Karpas-422 (cell line): ENCODE data around the gene MTO1. TPM values are rescaled to one million over a fixed set of nuclear protein-coding genes. Genes with fewer than 3 reads are reported as not detected.
"Not testable (repeated sequence)": the region's sequence is repeated elsewhere in the genome, so short reads cannot be mapped to it uniquely, and the experiment has no call there.

ENCODE experiments used
- DNase-seq: peaks from one replicate; pipeline ENCODE4 v3.0.0-alpha.2; 2015
- H2AFZ ChIP-seq: fragments of 200-600 bp; sonication (generic); 2 replicates; pipeline ENCODE4 v1.6.1; 2014; ENCODE audit warnings: antibody characterized with exemption, low read length, mixed read lengths
- H3K27ac ChIP-seq: fragments of 200-600 bp; sonication (generic); 2 replicates; pipeline ENCODE4 v1.5.1; 2014; ENCODE audit warnings: mild to moderate bottlenecking, low read length, moderate library complexity
- H3K27me3 ChIP-seq: fragments of 200-600 bp; sonication (generic); 2 replicates; pipeline ENCODE4 v1.6.1; 2014; ENCODE audit warnings: low read length, mixed read lengths
- H3K36me3 ChIP-seq: fragments of 200-600 bp; sonication (generic); 2 replicates; pipeline ENCODE4 v1.6.1; 2014; ENCODE audit warnings: low read length, mixed read lengths; ENCODE audit not compliant: insufficient read depth
- H3K4me1 ChIP-seq: fragments of 200-600 bp; sonication (generic); 2 replicates; pipeline ENCODE4 v1.6.1; 2014; ENCODE audit warnings: mild to moderate bottlenecking, low read length, mixed read lengths
- H3K4me2 ChIP-seq: fragments of 200-600 bp; sonication (generic); 2 replicates; pipeline ENCODE4 v1.6.1; 2014; ENCODE audit warnings: low read length, low read depth, mild to moderate bottlenecking; ENCODE audit not compliant: poor library complexity, severe bottlenecking
- H3K4me3 ChIP-seq: fragments of 200-600 bp; sonication (generic); 2 replicates; pipeline ENCODE4 v1.5.1; 2014; ENCODE audit warnings: mild to moderate bottlenecking, antibody characterized with exemption, low read length, mixed read lengths
- H3K79me2 ChIP-seq: fragments of 200-600 bp; sonication (generic); 2 replicates; pipeline ENCODE4 v1.6.1; 2014; ENCODE audit warnings: mild to moderate bottlenecking, low read length, mixed read lengths
- H3K9ac ChIP-seq: fragments of 200-600 bp; sonication (generic); 2 replicates; pipeline ENCODE4 v1.6.0; 2014; ENCODE audit warnings: low read length
- H3K9me2 ChIP-seq: fragments of 200-600 bp; sonication (generic), shearing (Covaris generic); replicated peaks from 2 replicates; pipeline ENCODE4 v1.6.0; 2014; ENCODE audit warnings: mild to moderate bottlenecking, low read length, moderate library complexity; ENCODE audit not compliant: insufficient read depth
- H3K9me3 ChIP-seq: fragments of 300-700, 200-600 bp; sonication (generic); 2 replicates; pipeline ENCODE4 v1.6.1; 2014; ENCODE audit warnings: low read length, mixed read lengths
- H4K20me1 ChIP-seq: fragments of 200-600 bp; sonication (generic); 2 replicates; pipeline ENCODE4 v1.6.1; 2014; ENCODE audit warnings: mild to moderate bottlenecking, antibody characterized with exemption, low read length, low read depth; ENCODE audit not compliant: insufficient read depth
- total RNA-seq: library from RNA; depleted of rRNA; stranded (reverse); fragments of >200 nt; shearing (Covaris generic); gene quantifications from 2 replicates; pipeline ENCODE4 v1.2.3, GENCODE V29; 2014; ENCODE audit warnings: low replicate concordance

Gene MTO1
- total RNA-seq, 1 experiment from 2014 or later, result 65.9 TPM

DNA sequence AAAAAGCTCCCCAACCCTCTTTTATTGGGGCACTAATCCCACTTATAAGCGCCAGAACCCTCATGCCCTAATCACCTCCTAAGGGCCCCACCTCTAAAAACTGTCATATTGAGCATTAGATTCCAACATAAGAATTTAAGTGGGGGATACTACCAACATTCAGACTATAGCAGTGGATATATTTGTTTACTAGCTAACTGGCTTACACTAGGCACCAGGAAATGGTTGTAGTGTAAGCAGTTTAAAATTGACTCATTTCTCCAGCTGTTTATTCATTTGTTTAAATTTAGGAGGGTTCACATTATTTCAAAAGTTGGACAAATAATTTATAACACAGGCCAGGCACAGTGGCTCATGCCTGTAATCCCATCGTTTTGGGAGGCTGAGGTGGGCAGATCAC lies 22.9 kb downstream of the MTO1 start:
- Histone ChIP-seq H3K9me3 (no peaks in the 10 kb centered on the region), H3K27ac (no peak overlapping the region), H3K27me3 (no peaks in the 10 kb centered on the region), H3K4me1 (no peaks in the 10 kb centered on the region), H3K79me2 (peaks cover 15% of the 10 kb centered on the region), H2AFZ (no peak overlapping the region), H3K9ac (no peak overlapping the region), H3K9me2 (no peaks in the 10 kb centered on the region), H3K4me2 (no peak overlapping the region), H3K36me3 (peaks cover 61% of the 10 kb centered on the region), H3K4me3 (no peak overlapping the region), H4K20me1 (no peaks in the 10 kb centered on the region)
- DNase-seq, result no peak

DNA sequence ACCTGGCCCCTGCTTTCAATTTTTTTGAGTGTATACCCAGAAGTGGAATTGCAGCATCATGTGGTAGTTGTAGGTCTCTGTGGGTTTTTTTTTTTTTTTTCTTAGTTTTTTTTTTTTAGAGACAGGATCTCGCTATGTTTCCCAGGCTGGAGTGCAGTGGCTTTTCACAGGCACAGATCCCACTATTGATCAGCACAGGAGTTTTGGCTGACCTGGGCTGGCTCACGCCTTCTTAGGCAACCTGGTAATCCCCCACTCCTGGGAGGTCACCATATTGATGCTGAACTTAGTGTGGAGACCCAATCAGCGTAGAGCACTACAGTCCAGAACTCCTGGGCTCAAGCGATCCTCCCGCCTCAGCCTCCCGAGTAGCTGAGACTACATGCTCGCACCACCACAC lies 25.9 kb downstream of the MTO1 start:
- Histone ChIP-seq H3K36me3 (peaks cover 57% of the 10 kb centered on the region), H3K27me3 (no peaks in the 10 kb centered on the region), H2AFZ (no peak overlapping the region), H3K9me3 (no peaks in the 10 kb centered on the region), H3K27ac (no peak overlapping the region), H3K4me1 (no peaks in the 10 kb centered on the region), H3K4me2 (no peak overlapping the region), H3K4me3 (no peak overlapping the region), H4K20me1 (no peaks in the 10 kb centered on the region), H3K9ac (no peak overlapping the region), H3K9me2 (no peaks in the 10 kb centered on the region), H3K79me2 (peaks cover 23% of the 10 kb centered on the region)
- DNase-seq, result no peak

DNA sequence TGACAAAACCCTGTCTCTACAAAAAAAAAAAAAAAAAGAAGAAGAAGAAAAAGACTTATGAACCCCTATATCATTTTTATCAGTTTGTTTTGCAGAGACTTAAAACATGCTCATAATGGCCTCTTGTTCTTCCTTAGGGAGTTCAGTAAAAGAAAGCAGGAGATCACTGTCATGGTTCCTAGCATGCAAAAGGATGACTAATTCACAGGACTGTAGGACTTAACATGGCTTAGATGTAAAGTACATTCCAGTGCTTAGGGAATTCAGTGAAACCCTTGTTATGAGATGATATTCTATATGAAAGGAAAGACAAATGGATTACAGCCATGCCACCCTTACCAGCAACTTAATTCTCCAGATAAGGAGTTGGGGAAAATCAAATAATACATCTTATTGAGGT lies 29.8 kb downstream of the MTO1 start:
- no peaks in the 10 kb centered on the region for H3K27me3 ChIP-seq
- H2AFZ ChIP-seq, result no peak overlapping the region
- H3K4me3 ChIP-seq, result no peak overlapping the region
- peaks cover 44% of the 10 kb centered on the region for H3K36me3 ChIP-seq
- peaks cover 23% of the 10 kb centered on the region for H3K79me2 ChIP-seq
- no peaks in the 10 kb centered on the region for H3K9me3 ChIP-seq
- no peak for DNase-seq
- H4K20me1 ChIP-seq, result no peaks in the 10 kb centered on the region
- no peak overlapping the region for H3K27ac ChIP-seq
- H3K9me2 ChIP-seq, result no peaks in the 10 kb centered on the region
- no peaks in the 10 kb centered on the region for H3K4me1 ChIP-seq
- no peak overlapping the region for H3K9ac ChIP-seq
- no peak overlapping the region for H3K4me2 ChIP-seq

DNA sequence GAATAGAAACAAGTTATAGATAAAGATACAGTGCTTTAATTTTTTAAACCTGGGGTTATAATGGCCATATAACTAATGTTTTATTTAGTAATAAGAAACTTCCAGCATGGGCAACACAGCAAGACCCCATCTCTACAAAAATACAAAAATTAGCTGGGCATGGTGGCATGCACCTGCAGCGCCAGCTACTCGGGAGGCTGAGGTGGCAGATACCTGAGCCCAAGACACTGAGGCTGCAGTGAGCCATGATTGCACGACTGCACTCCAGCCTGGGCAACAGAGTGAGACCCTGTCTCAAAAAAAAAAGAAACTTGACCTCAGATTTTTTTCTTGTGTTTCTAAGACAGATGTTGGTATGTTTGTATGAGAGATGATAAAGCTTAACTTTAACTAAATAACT lies 36.4 kb downstream of the MTO1 start:
- H3K27ac ChIP-seq, result no peak overlapping the region
- H3K79me2 ChIP-seq, result 0 out of 2 replicates have a peak, but pooled peaks cover 3% of the 10 kb centered on the region
- H3K9ac ChIP-seq, result no peak overlapping the region
- peaks cover 34% of the 10 kb centered on the region for H3K36me3 ChIP-seq
- H3K9me2 ChIP-seq, result no peaks in the 10 kb centered on the region
- no peaks in the 10 kb centered on the region for H3K27me3 ChIP-seq
- no peak for DNase-seq
- H3K4me2 ChIP-seq, result no peak overlapping the region
- H4K20me1 ChIP-seq, result no peaks in the 10 kb centered on the region
- no peaks in the 10 kb centered on the region for H3K4me1 ChIP-seq
- H3K9me3 ChIP-seq, result no peaks in the 10 kb centered on the region
- H3K4me3 ChIP-seq, result no peak overlapping the region
- no peak overlapping the region for H2AFZ ChIP-seq

DNA sequence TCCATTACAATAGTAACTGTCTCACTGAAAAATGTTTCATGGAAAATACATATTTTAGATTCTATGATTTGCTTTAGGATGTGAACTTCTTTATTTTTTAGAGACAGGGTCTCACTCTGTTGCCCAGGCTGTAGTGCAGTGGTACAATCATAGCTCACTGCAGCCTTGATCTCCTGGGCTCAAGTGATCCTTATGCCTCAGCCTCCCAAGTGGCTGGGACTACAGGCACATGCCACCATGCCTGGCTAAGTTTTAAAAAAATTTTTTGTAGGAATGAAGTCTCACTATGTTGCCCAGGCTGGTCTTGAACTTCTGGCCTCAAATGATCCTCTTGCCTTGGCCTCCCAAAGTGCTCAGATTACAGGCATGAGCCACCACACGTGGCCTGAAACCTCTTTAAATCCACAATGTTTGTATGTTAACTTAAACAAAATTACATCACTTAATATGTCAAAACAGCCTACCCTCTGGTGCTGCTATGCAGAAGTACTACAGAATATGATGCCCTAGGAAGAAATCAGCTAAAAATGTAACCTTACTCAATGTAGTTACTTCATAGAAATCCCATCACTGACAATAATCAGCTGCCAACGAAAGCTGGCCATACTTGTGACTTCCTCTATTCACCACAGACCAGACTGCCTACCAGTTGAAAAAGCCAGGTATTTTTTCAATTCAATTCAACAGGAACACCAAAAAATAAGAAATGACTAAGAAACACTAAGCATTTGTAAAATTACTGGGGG lies 41.7 kb downstream of the MTO1 start:
- Histone ChIP-seq H3K4me3 (no peak overlapping the region), H3K4me1 (no peaks in the 10 kb centered on the region), H3K9me3 (no peaks in the 10 kb centered on the region), H2AFZ (no peak overlapping the region), H3K9ac (no peak overlapping the region), H3K36me3 (peaks cover 34% of the 10 kb centered on the region), H3K27me3 (no peaks in the 10 kb centered on the region), H3K9me2 (no peaks in the 10 kb centered on the region), H4K20me1 (no peaks in the 10 kb centered on the region), H3K4me2 (no peak overlapping the region), H3K27ac (no peak overlapping the region), H3K79me2 (no peaks in the 10 kb centered on the region)
- peak; percentile 34 for DNase-seq

DNA sequence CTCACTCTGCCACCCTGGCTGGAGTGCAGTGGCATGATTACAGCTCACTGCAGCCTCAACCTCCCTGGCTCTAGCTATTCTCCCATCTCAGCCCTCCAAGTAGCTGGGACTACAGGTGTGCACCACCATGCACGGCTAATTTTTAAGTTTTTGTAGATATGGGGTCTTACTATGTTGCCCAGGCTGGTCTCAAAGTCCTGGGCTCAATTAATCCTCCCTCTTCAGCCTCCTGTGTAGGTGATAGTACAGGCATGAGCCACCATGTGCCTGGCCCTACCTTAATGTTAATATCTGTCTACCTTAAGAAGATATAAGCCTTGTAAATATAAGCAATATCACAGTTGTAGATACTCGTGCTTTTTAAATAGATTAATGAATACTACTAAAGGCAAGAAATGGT lies 42.6 kb downstream of the MTO1 start:
- no peaks in the 10 kb centered on the region for H3K27me3 ChIP-seq
- no peak overlapping the region for H3K4me3 ChIP-seq
- no peaks in the 10 kb centered on the region for H3K9me3 ChIP-seq
- H3K4me1 ChIP-seq, result no peaks in the 10 kb centered on the region
- H3K9me2 ChIP-seq, result no peaks in the 10 kb centered on the region
- H3K4me2 ChIP-seq, result no peak overlapping the region
- H4K20me1 ChIP-seq, result no peaks in the 10 kb centered on the region
- peaks cover 32% of the 10 kb centered on the region for H3K36me3 ChIP-seq
- peak; percentile 37 for DNase-seq
- H3K27ac ChIP-seq, result no peak overlapping the region
- H3K9ac ChIP-seq, result no peak overlapping the region
- H3K79me2 ChIP-seq, result no peaks in the 10 kb centered on the region
- H2AFZ ChIP-seq, result no peak overlapping the region

DNA sequence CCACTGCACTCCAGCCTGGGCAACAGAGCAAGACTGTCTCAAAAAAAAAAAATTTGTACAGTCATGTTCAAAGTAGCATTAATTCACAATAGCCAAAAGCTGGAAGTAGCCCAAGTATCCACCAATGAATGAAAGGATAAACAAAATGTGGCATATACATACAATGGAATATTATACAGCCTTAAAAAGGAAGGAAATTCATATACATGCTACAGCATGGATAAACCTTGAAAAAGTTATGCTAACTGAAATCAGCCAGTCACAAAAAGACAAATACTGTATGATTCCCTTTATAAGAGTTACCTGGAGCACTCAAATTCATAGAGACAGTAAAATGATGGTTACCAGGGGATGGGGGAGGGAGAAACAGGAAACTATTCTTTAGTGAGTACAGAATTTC lies 43.6 kb downstream of the MTO1 start:
- no peaks in the 10 kb centered on the region for H3K79me2 ChIP-seq
- H3K4me1 ChIP-seq, result no peaks in the 10 kb centered on the region
- no peak overlapping the region for H3K4me3 ChIP-seq
- H3K27me3 ChIP-seq, result no peaks in the 10 kb centered on the region
- no peak for DNase-seq
- no peak overlapping the region for H3K9ac ChIP-seq
- H3K27ac ChIP-seq, result no peak overlapping the region
- no peaks in the 10 kb centered on the region for H3K9me2 ChIP-seq
- H3K9me3 ChIP-seq, result no peaks in the 10 kb centered on the region
- H3K36me3 ChIP-seq, result peaks cover 29% of the 10 kb centered on the region
- H2AFZ ChIP-seq, result no peak overlapping the region
- H3K4me2 ChIP-seq, result no peak overlapping the region
- H4K20me1 ChIP-seq, result no peaks in the 10 kb centered on the region

DNA sequence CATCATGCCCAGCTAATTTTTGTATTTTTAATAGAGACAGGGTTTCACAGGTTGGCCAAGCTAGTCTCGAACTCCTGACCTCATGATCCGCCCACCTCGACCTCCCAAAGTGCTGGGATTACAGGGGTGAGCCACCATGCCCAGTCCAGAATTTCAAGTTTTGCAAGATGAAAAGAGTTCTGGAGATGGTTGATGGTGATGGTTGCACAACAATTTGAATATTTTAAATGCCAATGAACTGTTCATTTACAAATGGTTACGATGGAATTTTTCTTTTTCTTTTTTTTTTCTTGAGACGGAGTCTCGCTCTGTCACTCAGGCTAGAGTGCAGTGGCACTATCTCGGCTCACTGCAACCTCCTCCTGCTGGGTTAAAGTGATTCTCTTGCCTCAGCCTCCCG lies 44.2 kb downstream of the MTO1 start:
- not testable (repeated sequence) for H3K4me3 ChIP-seq, H3K9ac ChIP-seq, H3K9me2 ChIP-seq, H3K27ac ChIP-seq, H3K4me2 ChIP-seq, H2AFZ ChIP-seq, H3K4me1 ChIP-seq, H4K20me1 ChIP-seq, H3K27me3 ChIP-seq, H3K79me2 ChIP-seq, H3K9me3 ChIP-seq
- DNase-seq, result peak; percentile 32
- H3K36me3 ChIP-seq, result peaks cover 25% of the 10 kb centered on the region
